Measurements from ENCODE around the gene ODAD2.
A peak's percentile ranks its signal among the peaks of the same experiment; 100 is the strongest.
"Not testable (repeated sequence)": the region's sequence is repeated elsewhere in the genome, so short reads cannot be mapped to it uniquely, and the experiment has no call there.

Gene ODAD2

GRCh38 chr10:27914888-27915287 is 84.0 kb downstream of the ODAD2 start:
- TF ChIP-seq, protein P1, sequence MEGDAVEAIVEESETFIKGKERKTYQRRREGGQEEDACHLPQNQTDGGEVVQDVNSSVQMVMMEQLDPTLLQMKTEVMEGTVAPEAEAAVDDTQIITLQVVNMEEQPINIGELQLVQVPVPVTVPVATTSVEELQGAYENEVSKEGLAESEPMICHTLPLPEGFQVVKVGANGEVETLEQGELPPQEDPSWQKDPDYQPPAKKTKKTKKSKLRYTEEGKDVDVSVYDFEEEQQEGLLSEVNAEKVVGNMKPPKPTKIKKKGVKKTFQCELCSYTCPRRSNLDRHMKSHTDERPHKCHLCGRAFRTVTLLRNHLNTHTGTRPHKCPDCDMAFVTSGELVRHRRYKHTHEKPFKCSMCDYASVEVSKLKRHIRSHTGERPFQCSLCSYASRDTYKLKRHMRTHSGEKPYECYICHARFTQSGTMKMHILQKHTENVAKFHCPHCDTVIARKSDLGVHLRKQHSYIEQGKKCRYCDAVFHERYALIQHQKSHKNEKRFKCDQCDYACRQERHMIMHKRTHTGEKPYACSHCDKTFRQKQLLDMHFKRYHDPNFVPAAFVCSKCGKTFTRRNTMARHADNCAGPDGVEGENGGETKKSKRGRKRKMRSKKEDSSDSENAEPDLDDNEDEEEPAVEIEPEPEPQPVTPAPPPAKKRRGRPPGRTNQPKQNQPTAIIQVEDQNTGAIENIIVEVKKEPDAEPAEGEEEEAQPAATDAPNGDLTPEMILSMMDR (conservative IDR thresholded peaks at IDR 0.05; ENCODE audit: low read depth, low read length) = no peak
- no peak overlapping the region for H3K4me3 ChIP-seq (ENCODE audit: low read depth, low read length)
- DNase-seq (ENCODE audit: low read depth) = no peak

GRCh38 chr10:27912231-27912630 is 86.6 kb downstream of the ODAD2 start:
- DNase-seq (ENCODE audit: low read depth) = no peak
- TF ChIP-seq, protein P1 (conservative IDR thresholded peaks at IDR 0.05; ENCODE audit: low read depth, low read length) = no peak
- no peak overlapping the region for H3K4me3 ChIP-seq (ENCODE audit: low read depth, low read length)

DNA sequence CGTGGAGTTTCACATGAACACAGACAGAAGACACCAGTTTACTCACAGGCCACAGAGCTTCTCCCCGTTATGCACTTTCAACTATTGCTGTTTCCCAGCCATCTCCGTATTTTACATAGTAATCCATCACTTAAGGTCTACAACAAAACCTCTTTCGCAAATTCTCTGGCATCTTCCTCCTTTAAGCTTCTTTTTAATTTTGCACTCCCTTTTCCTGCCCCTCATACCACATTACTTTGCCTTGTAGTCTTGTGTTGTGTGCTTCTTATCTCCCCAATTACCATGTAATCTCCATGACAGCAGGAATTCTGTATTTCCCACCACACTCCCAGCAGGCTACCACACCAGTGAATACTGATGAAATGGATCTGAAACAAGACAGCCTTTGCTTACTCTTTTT is 87.3 kb downstream of the ODAD2 start:
- peak; percentile 2 for DNase-seq (ENCODE audit: low read depth)
- no peak overlapping the region for H3K4me3 ChIP-seq (ENCODE audit: low read depth, low read length)
- TF ChIP-seq, protein P1 (conservative IDR thresholded peaks at IDR 0.05; ENCODE audit: low read depth, low read length) = no peak

DNA sequence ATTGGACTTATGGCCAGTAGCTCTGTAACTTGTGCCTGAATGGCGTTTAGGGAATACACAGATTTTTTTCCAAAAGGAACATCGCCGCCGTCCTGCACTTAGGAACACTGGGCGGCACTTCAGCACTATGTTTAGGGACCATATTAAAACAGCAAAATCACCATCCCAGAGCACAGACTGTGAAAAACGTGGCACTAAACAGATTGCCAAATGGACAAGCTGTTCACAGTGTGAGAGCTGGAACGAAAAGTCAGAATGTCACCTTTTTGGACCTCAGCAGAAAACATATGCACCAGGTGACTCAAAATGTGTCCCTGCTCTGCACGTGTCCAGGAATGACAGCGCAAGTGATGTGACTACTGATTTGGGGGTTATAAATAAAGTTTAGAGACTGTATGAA is 87.9 kb downstream of the ODAD2 start:
- TF ChIP-seq, protein P1 (conservative IDR thresholded peaks at IDR 0.05; ENCODE audit: low read depth, low read length) = no peak
- no peak for DNase-seq (ENCODE audit: low read depth)
- no peak overlapping the region for H3K4me3 ChIP-seq (ENCODE audit: low read depth, low read length)

DNA sequence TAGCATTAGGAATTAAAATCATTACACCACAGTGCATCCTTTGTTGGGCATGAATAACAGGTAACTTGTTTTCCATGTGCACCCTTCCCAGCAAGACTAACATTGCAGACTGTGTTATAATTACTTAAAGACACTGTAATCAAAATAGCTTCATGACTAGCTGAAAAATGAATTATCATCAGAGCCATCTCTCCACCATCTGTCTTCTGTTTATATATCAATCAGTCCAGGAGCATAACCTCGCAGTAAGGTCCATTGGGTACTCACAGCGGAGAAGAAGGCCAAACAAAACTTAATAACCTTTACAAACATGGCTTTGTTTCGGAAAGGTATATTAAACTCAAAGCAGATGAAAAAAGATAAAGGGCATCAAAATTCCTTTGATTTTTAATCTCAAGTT is 90.6 kb downstream of the ODAD2 start:
- TF ChIP-seq, protein P1 (conservative IDR thresholded peaks at IDR 0.05; ENCODE audit: low read depth, low read length) = no peak
- H3K4me3 ChIP-seq (ENCODE audit: low read depth, low read length) = no peak overlapping the region
- no peak for DNase-seq (ENCODE audit: low read depth)

GRCh38 chr10:27899485-27899884 is 99.4 kb downstream of the ODAD2 start:
- H3K4me3 ChIP-seq (ENCODE audit: low read depth, low read length); DNase-seq (ENCODE audit: low read depth): not testable (repeated sequence)

DNA sequence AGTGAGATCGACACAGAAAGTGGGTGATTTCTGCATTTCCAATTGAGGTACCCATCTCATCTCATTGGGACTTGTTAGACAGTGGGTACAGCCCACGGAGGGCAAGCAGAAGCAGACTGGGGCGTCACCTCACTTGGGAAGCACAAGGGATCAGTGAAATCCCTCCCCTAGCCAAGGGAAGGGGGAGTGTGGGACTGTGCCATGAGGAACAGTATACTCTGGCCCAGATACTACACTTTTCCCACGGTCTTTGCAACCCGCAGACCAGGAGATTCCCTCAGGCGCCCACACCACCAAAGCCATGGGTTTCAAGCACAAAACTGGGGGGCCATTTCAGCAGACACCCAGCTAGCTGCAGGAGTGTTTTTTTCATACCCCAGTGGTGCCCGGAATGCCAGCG is 99.8 kb downstream of the ODAD2 start:
- TF ChIP-seq, protein P1 (conservative IDR thresholded peaks at IDR 0.05; ENCODE audit: low read depth, low read length) = no peak

More for the DNA sequence above, 99.8 kb downstream of the ODAD2 start:
- no peak overlapping the region for H3K4me3 ChIP-seq (ENCODE audit: low read depth, low read length)
- DNase-seq (ENCODE audit: low read depth) = no peak
